K562 (cell line): ENCODE data around the gene RAB25. TPM values are rescaled to one million over a fixed set of nuclear protein-coding genes. Genes with fewer than 3 reads are reported as not detected.

Source experiments
- KLF16 ChIP-seq: IDR thresholded peaks from 2 replicates; pipeline ENCODE4 v1.6.1; 2016; ENCODE audit warnings: antibody characterized with exemption
- POLR2G ChIP-seq: fragments of 200-400 bp; formaldehyde crosslinking; IDR thresholded peaks from 2 replicates; pipeline ENCODE4 v1.6.1; 2017; ENCODE audit warnings: low read depth, mild to moderate bottlenecking, antibody characterized with exemption, low read length, moderate library complexity
- PRDM10 ChIP-seq: fragments of 450-650 bp; IDR thresholded peaks from 2 replicates; pipeline ENCODE4 v1.6.1; 2018; ENCODE audit not compliant: partially characterized antibody
- polyA plus RNA-seq, 8 experiments: library from polyadenylated mRNA; depleted of rRNA in 4 of 8; stranded (reverse) in 5 of 8; unstranded in 3 of 8; fragments of >200 nt; fragmentation: Nextera tagmentation in 2 of 8; fragmentation: Illumina TruSeq in 1 of 8; extraction: Ambion mirVana in 2 of 8; extraction: Trizol in 1 of 8; gene quantifications; 2 replicates each; pipeline versions ENCODE4 v1.2.1 to v1.2.3, GENCODE V29; 2011 to 2014; ENCODE audit warnings: inconsistent platforms in 1 of 8, missing spikeins in 1 of 8
- total RNA-seq, 7 experiments: library from RNA; depleted of rRNA in 6 of 7; stranded (reverse); fragments of >200 nt in 6 of 7; fragmentation: Illumina TruSeq in 2 of 7; extraction: Trizol in 2 of 7; gene quantifications; 2 replicates each; pipeline versions ENCODE4 v1.2.1 to v1.2.3, GENCODE V29; 2011 to 2021; ENCODE audit warnings: low replicate concordance in 1 of 7
- TF ChIP-seq, protein P1 (sequence below): fragments of 200-800 bp; sonication (Bioruptor generic); IDR thresholded peaks from 2 replicates; pipeline ENCODE4 v1.6.1; 2017; ENCODE audit warnings: missing genetic modification characterization, missing compliant biosample characterization

The RAB25 gene
- total and polyA plus RNA-seq, 9 of the 15 experiments (the other 6 are each of a cell fraction or from before 2014, with no cell fraction given) = 0.10 to 0.27 (median 0.13) TPM; not detected in 6

DNA sequence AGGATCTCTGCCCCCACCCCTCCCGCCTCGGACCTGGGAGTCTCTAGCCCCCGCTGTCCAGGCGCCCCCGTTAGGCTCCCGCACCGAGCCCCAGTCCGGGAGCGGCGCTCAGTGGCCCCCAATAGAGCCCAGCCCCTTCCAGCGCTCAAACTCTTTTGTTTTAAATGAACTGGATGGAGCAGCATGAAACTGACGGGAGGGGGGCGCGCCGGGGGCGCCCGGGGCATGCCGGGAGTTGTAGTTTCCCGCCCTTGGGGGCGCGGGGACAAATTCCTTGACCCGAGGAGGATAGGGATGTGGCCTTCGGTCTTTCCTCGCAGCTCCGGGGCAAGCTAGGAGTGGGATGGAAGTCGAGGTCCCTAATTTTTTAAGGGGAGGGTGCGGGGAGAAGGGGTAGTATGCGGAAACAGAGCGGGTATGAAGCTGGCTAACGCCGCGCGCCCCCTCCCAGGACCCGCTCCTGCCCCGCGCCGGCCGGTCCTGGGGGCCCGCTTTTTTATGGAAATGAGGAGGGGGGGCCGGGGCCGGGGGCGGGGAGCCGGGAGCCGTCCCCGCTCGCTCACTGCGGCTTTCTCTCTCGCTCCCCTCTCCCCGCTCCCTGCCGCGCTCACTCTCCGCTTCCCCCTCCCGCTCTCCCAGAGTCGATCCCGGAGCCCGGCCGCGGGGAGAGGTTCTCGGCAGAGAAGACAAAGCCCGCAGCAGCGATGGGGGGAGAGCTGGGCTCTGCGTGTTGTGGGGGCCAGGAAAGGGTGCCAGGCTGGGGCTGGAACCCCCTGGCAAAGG is 21.5 kb downstream of the RAB25 start, which contains the start of gene MEX3A (continued):
- TF ChIP-seq PRDM10 (peak; percentile 96), POLR2G (peak; percentile 51; the same call in 1 of the 2 replicates), KLF16 (0 out of 2 replicates have a peak, but pooled peaks have one; percentile 31)
- TF ChIP-seq, protein P1, sequence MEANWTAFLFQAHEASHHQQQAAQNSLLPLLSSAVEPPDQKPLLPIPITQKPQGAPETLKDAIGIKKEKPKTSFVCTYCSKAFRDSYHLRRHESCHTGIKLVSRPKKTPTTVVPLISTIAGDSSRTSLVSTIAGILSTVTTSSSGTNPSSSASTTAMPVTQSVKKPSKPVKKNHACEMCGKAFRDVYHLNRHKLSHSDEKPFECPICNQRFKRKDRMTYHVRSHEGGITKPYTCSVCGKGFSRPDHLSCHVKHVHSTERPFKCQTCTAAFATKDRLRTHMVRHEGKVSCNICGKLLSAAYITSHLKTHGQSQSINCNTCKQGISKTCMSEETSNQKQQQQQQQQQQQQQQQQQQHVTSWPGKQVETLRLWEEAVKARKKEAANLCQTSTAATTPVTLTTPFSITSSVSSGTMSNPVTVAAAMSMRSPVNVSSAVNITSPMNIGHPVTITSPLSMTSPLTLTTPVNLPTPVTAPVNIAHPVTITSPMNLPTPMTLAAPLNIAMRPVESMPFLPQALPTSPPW = peak; percentile 100
- TF ChIP-seq, all 486 proteins: peak for 73
